Smooth muscle cell (in vitro differentiated cells): ENCODE results near the gene ADGRF4. TPM values are rescaled to one million over a fixed set of nuclear protein-coding genes. Genes with fewer than 3 reads are reported as not detected.

Experiments used
- DNase-seq: peaks from one replicate; lab custom pipeline; 2025; ENCODE audit not compliant: unreplicated experiment; lab: John Stamatoyannopoulos, UW
- H2AFZ ChIP-seq: fragments of 200-600 bp; sonication (generic); 2 replicates; pipeline ENCODE4 v1.6.0; 2016; ENCODE audit warnings: antibody characterized with exemption, low read depth, mild to moderate bottlenecking
- H3F3A ChIP-seq: fragments of 200-600 bp; sonication (generic); 2 replicates; pipeline ENCODE4 v1.6.0; 2017; ENCODE audit warnings: antibody characterized with exemption, low read depth
- H3K27ac ChIP-seq: fragments of 200-600 bp; sonication (generic); 2 replicates; pipeline ENCODE4 v1.5.1; 2016; ENCODE audit warnings: low read depth, mild to moderate bottlenecking
- H3K27me3 ChIP-seq: fragments of 200-600 bp; sonication (generic); 2 replicates; pipeline ENCODE4 v1.6.1; 2016; ENCODE audit warnings: low read depth, mild to moderate bottlenecking
- H3K36me3 ChIP-seq: fragments of 200-600 bp; sonication (generic); 2 replicates; pipeline ENCODE4 v1.5.1; 2016; ENCODE audit warnings: low read depth
- H3K4me1 ChIP-seq: fragments of 200-600 bp; sonication (generic); 2 replicates; pipeline ENCODE4 v1.5.1; 2016; ENCODE audit warnings: low read depth
- H3K4me2 ChIP-seq: fragments of 200-600 bp; sonication (generic); 2 replicates; pipeline ENCODE4 v1.6.0; 2016; ENCODE audit warnings: mild to moderate bottlenecking
- H3K4me3 ChIP-seq: fragments of 200-600 bp; sonication (generic); 2 replicates; pipeline ENCODE4 v1.5.1; 2016; ENCODE audit warnings: mild to moderate bottlenecking
- H3K79me2 ChIP-seq: fragments of 200-600 bp; sonication (generic); 2 replicates; pipeline ENCODE4 v1.6.0; 2016; ENCODE audit warnings: low read depth, mild to moderate bottlenecking
- H3K9ac ChIP-seq: fragments of 200-600 bp; sonication (generic); 2 replicates; pipeline ENCODE4 v1.6.0; 2016; ENCODE audit warnings: low read depth
- H3K9me3 ChIP-seq: fragments of 200-600 bp; sonication (generic); replicated peaks from 2 replicates; pipeline ENCODE4 v1.5.1; 2016; ENCODE audit warnings: low read depth
- H4K20me1 ChIP-seq: fragments of 200-600 bp; sonication (generic); 2 replicates; pipeline ENCODE4 v1.6.0; 2016; ENCODE audit warnings: low read depth
- CTCF ChIP-seq: fragments of 200-600 bp; sonication (generic); IDR thresholded peaks from 2 replicates; pipeline ENCODE4 v1.5.1; 2017; ENCODE audit warnings: borderline replicate concordance, mild to moderate bottlenecking, antibody characterized with exemption; ENCODE audit not compliant: insufficient read depth, poor library complexity, severe bottlenecking
- WGBS: methylation state at CpG from one replicate; pipeline ENCODE4 v1.1.7; 2016; ENCODE audit warnings: low lambda C conversion rate; 5-methylcytosine and 5-hydroxymethylcytosine counted together
- polyA plus RNA-seq: library from polyadenylated mRNA; unstranded; fragments of >200 nt; fragmentation: Nextera tagmentation; extraction: Ambion mirVana; gene quantifications from 2 replicates; pipeline ENCODE4 v1.2.1, GENCODE V29; 2016
- total RNA-seq: library from RNA; depleted of rRNA; stranded (reverse); fragments of >200 nt; gene quantifications from 2 replicates; pipeline ENCODE4 v1.2.3, GENCODE V29; 2014

ADGRF4 gene
- total and polyA plus RNA-seq, 2 experiments from 2014 or later: 1.5 to 10.6 TPM

GRCh38 chr6:47767102-47767501, 68.7 kb downstream of the ADGRF4 start:
- H3K27me3 ChIP-seq: no peaks in the 10 kb centered on the region
- no peaks in the 10 kb centered on the region for H3K79me2 ChIP-seq
- no peak overlapping the region for H3K4me3 ChIP-seq
- H3K27ac ChIP-seq: no peak overlapping the region
- 96% methylated on average over 1 of the region's 1 CpG for WGBS
- no peaks in the 10 kb centered on the region for H3K9me3 ChIP-seq
- no peak for DNase-seq
- no peaks in the 10 kb centered on the region for H3K4me1 ChIP-seq
- no peak overlapping the region for H3K9ac ChIP-seq
- no peaks in the 10 kb centered on the region for H3K36me3 ChIP-seq
- no peaks in the 10 kb centered on the region for H3F3A ChIP-seq
- H2AFZ ChIP-seq: no peak overlapping the region
- TF ChIP-seq CTCF: no peak
- no peaks in the 10 kb centered on the region for H4K20me1 ChIP-seq
- no peak overlapping the region for H3K4me2 ChIP-seq

DNA sequence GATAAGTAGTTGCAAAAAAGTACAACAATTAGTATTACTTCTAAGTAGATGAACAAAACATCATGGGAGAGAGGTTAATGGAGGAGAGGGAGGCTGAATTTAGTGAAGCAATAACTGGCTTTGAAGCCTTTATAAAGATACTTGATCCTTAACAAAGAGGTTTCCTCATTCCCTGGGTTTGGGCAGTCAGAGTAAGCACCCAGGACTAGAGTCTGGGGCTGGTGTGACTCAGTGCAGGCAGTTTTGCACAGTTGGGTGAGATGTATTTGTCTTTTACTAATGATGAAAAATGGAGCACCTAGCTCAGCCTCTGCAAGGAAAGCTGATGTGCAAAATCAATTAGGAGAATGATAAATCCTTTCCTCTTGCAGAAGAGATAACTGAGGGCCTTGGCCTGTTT, 71.6 kb downstream of the ADGRF4 start:
- Histone ChIP-seq H3K79me2 (no peaks in the 10 kb centered on the region), H3F3A (no peaks in the 10 kb centered on the region), H2AFZ (no peak overlapping the region), H4K20me1 (no peaks in the 10 kb centered on the region), H3K27me3 (no peaks in the 10 kb centered on the region), H3K4me1 (peaks cover 7% of the 10 kb centered on the region), H3K4me3 (no peak overlapping the region), H3K9me3 (no peaks in the 10 kb centered on the region), H3K4me2 (no peak overlapping the region), H3K9ac (no peak overlapping the region), H3K27ac (no peak overlapping the region), H3K36me3 (no peaks in the 10 kb centered on the region)
- TF ChIP-seq CTCF: no peak
- no peak for DNase-seq

Other genes starting within 250 kb of the ADGRF4 start
- 33.4 and 37.2 TPM in 2 replicates for gene CD2AP, start 220.8 kb upstream of the ADGRF4 start, total RNA-seq
- gene CD2AP, start 220.8 kb upstream of the ADGRF4 start, polyA plus RNA-seq: 7.4 and 15.5 TPM in 2 replicates
- not detected in 2 replicates for gene OPN5, start 83.5 kb downstream of the ADGRF4 start, total RNA-seq
- gene OPN5, start 83.5 kb downstream of the ADGRF4 start, polyA plus RNA-seq: not detected in 2 replicates